ENCODE measurements around the gene LAMC2. TPM values are rescaled to one million over a fixed set of nuclear protein-coding genes. Genes with fewer than 3 reads are reported as not detected.
A peak's percentile ranks its signal among the peaks of the same experiment; 100 is the strongest.

LAMC2 gene
- 4.8 and 27.6 TPM in 2 replicates for total RNA-seq

- DNase-seq (ENCODE audit: low read depth) = no peak
- TF ChIP-seq, protein P1, sequence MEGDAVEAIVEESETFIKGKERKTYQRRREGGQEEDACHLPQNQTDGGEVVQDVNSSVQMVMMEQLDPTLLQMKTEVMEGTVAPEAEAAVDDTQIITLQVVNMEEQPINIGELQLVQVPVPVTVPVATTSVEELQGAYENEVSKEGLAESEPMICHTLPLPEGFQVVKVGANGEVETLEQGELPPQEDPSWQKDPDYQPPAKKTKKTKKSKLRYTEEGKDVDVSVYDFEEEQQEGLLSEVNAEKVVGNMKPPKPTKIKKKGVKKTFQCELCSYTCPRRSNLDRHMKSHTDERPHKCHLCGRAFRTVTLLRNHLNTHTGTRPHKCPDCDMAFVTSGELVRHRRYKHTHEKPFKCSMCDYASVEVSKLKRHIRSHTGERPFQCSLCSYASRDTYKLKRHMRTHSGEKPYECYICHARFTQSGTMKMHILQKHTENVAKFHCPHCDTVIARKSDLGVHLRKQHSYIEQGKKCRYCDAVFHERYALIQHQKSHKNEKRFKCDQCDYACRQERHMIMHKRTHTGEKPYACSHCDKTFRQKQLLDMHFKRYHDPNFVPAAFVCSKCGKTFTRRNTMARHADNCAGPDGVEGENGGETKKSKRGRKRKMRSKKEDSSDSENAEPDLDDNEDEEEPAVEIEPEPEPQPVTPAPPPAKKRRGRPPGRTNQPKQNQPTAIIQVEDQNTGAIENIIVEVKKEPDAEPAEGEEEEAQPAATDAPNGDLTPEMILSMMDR (IDR thresholded peaks at IDR 0.05; ENCODE audit: insufficient read depth, low read depth, low read length) = peak; percentile 37
- peak within 1 kb of the TSS; percentile 31 for H3K4me3 ChIP-seq (ENCODE audit: low read depth, low read length)
These were observed at the start of gene LAMC2 for GRCh38 chr1:183185941-183186490. Gene LAMC2, plus strand, starts transcription at chr1:183186264. Its CDS starts 89 bp downstream, at chr1:183186353.

DNA sequence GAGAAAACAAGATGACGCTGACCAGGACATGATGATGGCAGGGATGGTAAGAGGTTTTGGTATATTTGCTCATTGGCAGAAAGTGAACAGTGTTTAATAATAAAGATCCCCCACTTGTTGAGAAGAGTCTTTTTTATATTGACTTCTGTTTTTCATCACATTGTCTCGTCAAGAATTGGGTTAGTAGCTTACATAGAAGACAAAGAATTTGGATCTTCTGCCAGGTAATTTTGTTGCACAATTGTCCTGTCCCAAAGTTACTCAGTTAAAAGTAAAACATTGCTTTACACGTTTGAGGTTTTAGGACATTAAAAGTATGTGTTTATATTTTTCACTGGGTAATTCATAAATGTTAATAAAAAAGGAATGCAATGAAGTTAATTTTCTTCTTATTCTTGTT, 48.3 kb upstream of the LAMC2 start:
- TF ChIP-seq, protein P1 (IDR thresholded peaks at IDR 0.05; ENCODE audit: insufficient read depth, low read depth, low read length) = no peak
- peak; percentile 88 for DNase-seq (ENCODE audit: low read depth)

DNA sequence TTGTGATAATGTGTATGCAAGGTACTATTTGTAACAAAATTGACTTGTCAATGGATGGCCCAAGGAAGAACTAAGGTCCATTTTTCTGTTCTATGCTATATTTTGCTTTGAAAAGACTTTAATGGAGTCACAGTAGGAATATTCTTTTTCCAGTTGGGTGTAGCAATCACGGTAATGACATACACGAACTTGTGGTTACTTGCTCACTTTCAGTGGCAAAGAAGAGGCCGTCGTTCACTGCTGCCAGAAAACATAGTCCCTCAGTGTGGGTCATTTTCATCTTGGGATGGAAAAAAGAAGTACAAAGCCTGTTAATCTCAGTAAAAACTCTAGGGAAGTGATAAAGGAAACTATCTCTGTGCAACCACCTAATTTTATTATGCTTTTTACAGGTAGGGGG, 47.8 kb upstream of the LAMC2 start:
- no peak for DNase-seq (ENCODE audit: low read depth)
- TF ChIP-seq, protein P1 (IDR thresholded peaks at IDR 0.05; ENCODE audit: insufficient read depth, low read depth, low read length) = no peak
- H3K4me3 ChIP-seq (ENCODE audit: low read depth, low read length) = no peak overlapping the region

More for the DNA sequence above, 48.3 kb upstream of the LAMC2 start:
- H3K4me3 ChIP-seq (ENCODE audit: low read depth, low read length) = no peak overlapping the region

GRCh38 chr1:183139281-183139942, 46.7 kb upstream of the LAMC2 start:
- H3K4me3 ChIP-seq (ENCODE audit: low read depth, low read length) = no peak overlapping the region
- TF ChIP-seq, protein P1 (IDR thresholded peaks at IDR 0.05; ENCODE audit: insufficient read depth, low read depth, low read length) = no peak
- DNase-seq (ENCODE audit: low read depth) = peak; percentile 81

DNA sequence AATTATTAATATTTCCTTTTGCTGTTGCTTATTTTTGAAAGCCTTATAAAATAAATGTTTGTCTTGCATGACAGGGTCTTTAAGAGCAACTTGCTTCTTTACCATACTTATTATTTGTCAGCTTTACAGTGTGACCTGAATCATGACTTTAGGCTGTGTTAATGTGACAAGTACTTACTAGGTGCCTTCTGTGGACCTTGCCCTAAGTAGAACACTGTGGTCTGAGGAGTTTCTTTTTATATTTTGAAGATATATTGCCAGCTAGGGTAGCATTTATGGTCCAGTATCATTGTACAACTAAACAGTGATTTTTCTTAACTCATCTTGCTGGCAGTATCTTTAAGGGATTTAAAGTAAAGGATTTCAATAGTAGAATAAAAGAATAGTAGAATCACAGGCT, 45.4 kb upstream of the LAMC2 start:
- TF ChIP-seq, protein P1 (IDR thresholded peaks at IDR 0.05; ENCODE audit: insufficient read depth, low read depth, low read length) = no peak
- no peak for DNase-seq (ENCODE audit: low read depth)
- no peak overlapping the region for H3K4me3 ChIP-seq (ENCODE audit: low read depth, low read length)

DNA sequence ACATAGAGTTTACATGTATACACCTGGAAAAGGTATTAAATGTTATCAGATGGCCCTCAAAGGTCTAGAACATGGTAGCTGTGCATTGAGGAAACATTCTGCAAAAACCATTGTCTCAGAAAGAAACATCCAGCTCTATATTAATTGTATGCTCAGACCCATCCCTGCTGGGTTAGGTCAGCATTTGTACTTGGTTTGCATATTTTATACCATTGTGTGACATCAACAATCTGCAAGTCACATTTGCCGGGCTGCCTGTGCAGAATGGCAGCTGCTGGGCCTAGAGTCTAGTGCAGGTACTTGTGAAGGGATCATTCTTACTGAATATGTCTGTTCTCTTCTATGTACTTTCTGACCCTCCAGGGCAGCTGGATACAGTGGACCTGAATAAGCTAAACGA, 43.9 kb upstream of the LAMC2 start:
- no peak overlapping the region for H3K4me3 ChIP-seq (ENCODE audit: low read depth, low read length)
- TF ChIP-seq, protein P1 (IDR thresholded peaks at IDR 0.05; ENCODE audit: insufficient read depth, low read depth, low read length) = no peak
- no peak for DNase-seq (ENCODE audit: low read depth)

Data from fibroblast of villous mesenchyme (primary cell).